Duodenal mucosa (tissue), 2 donors: ENCODE measurements around the gene ALX1.
"Not testable (repeated sequence)": the region's sequence is repeated elsewhere in the genome, so short reads cannot be mapped to it uniquely, and the experiment has no call there.

Experiments used
- H3K27ac ChIP-seq: one replicate; pipeline ENCODE4 v1.7.0; 2013; ENCODE audit warnings: low read depth, low read length
- H3K27me3 ChIP-seq, 2 donors: one replicate each; pipeline ENCODE4 v1.7.0; 2013; ENCODE audit warnings: low read length in 2 of 2, control low read depth in 1 of 2; ENCODE audit not compliant: insufficient read depth in 2 of 2, control insufficient read depth in 1 of 2
- H3K36me3 ChIP-seq, 2 donors: one replicate each; pipeline ENCODE4 v1.7.0; 2013; ENCODE audit warnings: low read length in 2 of 2, control low read depth in 1 of 2; ENCODE audit not compliant: insufficient read depth in 2 of 2, control insufficient read depth in 1 of 2
- H3K4me1 ChIP-seq, 2 donors: one replicate each; pipeline ENCODE4 v1.7.0; 2013; ENCODE audit warnings: low read length in 2 of 2, control low read depth in 1 of 2; ENCODE audit not compliant: insufficient read depth in 2 of 2, control insufficient read depth in 1 of 2
- H3K4me3 ChIP-seq, 2 donors: one replicate each; pipeline ENCODE4 v1.7.0; 2013; ENCODE audit warnings: low read length in 2 of 2, low read depth in 1 of 2
- H3K9ac ChIP-seq, 2 donors: one replicate each; pipeline ENCODE4 v1.7.0; 2013; ENCODE audit warnings: low read length in 2 of 2, low read depth in 1 of 2
- H3K9me3 ChIP-seq, 2 donors: one replicate each; pipeline ENCODE4 v1.7.0; 2013; ENCODE audit warnings: low read length in 2 of 2, control low read depth in 1 of 2; ENCODE audit not compliant: control insufficient read depth in 1 of 2

ALX1 gene

GRCh38 chr12:85299053-85299452 lies 19.0 kb downstream of the ALX1 start:
- Histone ChIP-seq H3K9me3 (no peaks in the 10 kb centered on the region), H3K4me3 (no peak overlapping the region), H3K27ac (no peak overlapping the region), H3K36me3 (no peaks in the 10 kb centered on the region), H3K27me3 (no peaks in the 10 kb centered on the region), H3K4me1 (no peaks in the 10 kb centered on the region), H3K9ac (no peak overlapping the region)

- no peaks in the 10 kb centered on the region for H3K36me3 ChIP-seq
- H3K27me3 ChIP-seq = no peaks in the 10 kb centered on the region
- H3K9me3 ChIP-seq = no peaks in the 10 kb centered on the region
- no peak overlapping the region for H3K4me3 ChIP-seq
- no peak overlapping the region for H3K27ac ChIP-seq
- H3K4me1 ChIP-seq = no peaks in the 10 kb centered on the region
- H3K9ac ChIP-seq = no peak overlapping the region
These were observed 21.0 kb downstream of the ALX1 start for GRCh38 chr12:85301051-85301450.

GRCh38 chr12:85308374-85308773 lies 28.4 kb downstream of the ALX1 start:
- no peaks in the 10 kb centered on the region for H3K36me3 ChIP-seq
- no peak overlapping the region for H3K9ac ChIP-seq
- H3K27ac ChIP-seq = no peak overlapping the region
- H3K27me3 ChIP-seq = no peaks in the 10 kb centered on the region
- H3K4me3 ChIP-seq = no peak overlapping the region
- no peaks in the 10 kb centered on the region for H3K4me1 ChIP-seq
- H3K9me3 ChIP-seq = no peaks in the 10 kb centered on the region

GRCh38 chr12:85309125-85309566 lies 29.1 kb downstream of the ALX1 start:
- H3K9ac ChIP-seq = no peak overlapping the region
- no peak overlapping the region for H3K4me3 ChIP-seq
- no peaks in the 10 kb centered on the region for H3K36me3 ChIP-seq
- no peaks in the 10 kb centered on the region for H3K27me3 ChIP-seq
- no peak overlapping the region for H3K27ac ChIP-seq
- no peaks in the 10 kb centered on the region for H3K4me1 ChIP-seq
- H3K9me3 ChIP-seq = no peaks in the 10 kb centered on the region

GRCh38 chr12:85310025-85310424 lies 30.0 kb downstream of the ALX1 start:
- Histone ChIP-seq H3K4me1 (no peaks in the 10 kb centered on the region), H3K27ac (no peak overlapping the region), H3K9ac (no peak overlapping the region), H3K36me3 (no peaks in the 10 kb centered on the region), H3K9me3 (no peaks in the 10 kb centered on the region), H3K27me3 (no peaks in the 10 kb centered on the region), H3K4me3 (no peak overlapping the region)

GRCh38 chr12:85310456-85311076 lies 30.5 kb downstream of the ALX1 start:
- no peak overlapping the region for H3K9ac ChIP-seq
- no peaks in the 10 kb centered on the region for H3K27me3 ChIP-seq
- no peaks in the 10 kb centered on the region for H3K36me3 ChIP-seq
- H3K9me3 ChIP-seq = no peaks in the 10 kb centered on the region
- no peak overlapping the region for H3K27ac ChIP-seq
- no peak overlapping the region for H3K4me3 ChIP-seq
- H3K4me1 ChIP-seq = no peaks in the 10 kb centered on the region

GRCh38 chr12:85317866-85318636 lies 38.0 kb downstream of the ALX1 start:
- H3K36me3 ChIP-seq, H3K27me3 ChIP-seq, H3K4me1 ChIP-seq, H3K4me3 ChIP-seq, H3K9ac ChIP-seq, H3K27ac ChIP-seq, H3K9me3 ChIP-seq: not testable (repeated sequence)

- H3K36me3 ChIP-seq = no peaks in the 10 kb centered on the region
- H3K4me3 ChIP-seq = no peak overlapping the region
- no peaks in the 10 kb centered on the region for H3K4me1 ChIP-seq
- H3K27ac ChIP-seq = no peak overlapping the region
- no peaks in the 10 kb centered on the region for H3K27me3 ChIP-seq
- H3K9ac ChIP-seq = no peak overlapping the region
- no peaks in the 10 kb centered on the region for H3K9me3 ChIP-seq
These were observed 42.7 kb downstream of the ALX1 start for GRCh38 chr12:85322715-85323114.

GRCh38 chr12:85325442-85325841 lies 45.4 kb downstream of the ALX1 start:
- no peaks in the 10 kb centered on the region for H3K9me3 ChIP-seq
- no peak overlapping the region for H3K4me3 ChIP-seq
- no peak overlapping the region for H3K27ac ChIP-seq
- no peak overlapping the region for H3K9ac ChIP-seq
- no peaks in the 10 kb centered on the region for H3K4me1 ChIP-seq
- no peaks in the 10 kb centered on the region for H3K36me3 ChIP-seq
- no peaks in the 10 kb centered on the region for H3K27me3 ChIP-seq

GRCh38 chr12:85329913-85330312 lies 49.9 kb downstream of the ALX1 start:
- Histone ChIP-seq H3K4me1 (no peaks in the 10 kb centered on the region), H3K9me3 (no peaks in the 10 kb centered on the region), H3K4me3 (no peak overlapping the region), H3K27ac (no peak overlapping the region), H3K36me3 (no peaks in the 10 kb centered on the region), H3K9ac (no peak overlapping the region), H3K27me3 (no peaks in the 10 kb centered on the region)
